Measurements from ENCODE around the gene C1orf21. TPM values are rescaled to one million over a fixed set of nuclear protein-coding genes. Genes with fewer than 3 reads are reported as not detected.

C1orf21 gene
- total RNA-seq, 1 donor from 2014 or later = 43.3 TPM

GRCh38 chr1:184437291-184437690, 50.5 kb downstream of the C1orf21 start:
- TF ChIP-seq CTCF (IDR thresholded peaks at IDR 0.05; ENCODE audit: partially characterized antibody, unreplicated experiment) = no peak
- no peak for DNase-seq
- Mint-ChIP-seq H3K4me3 (ENCODE audit: unreplicated experiment) (no peak overlapping the region), H3K27ac (ENCODE audit: unreplicated experiment) (no peak overlapping the region), H3K36me3 (ENCODE audit: unreplicated experiment) (no peaks in the 10 kb centered on the region), H3K27me3 (ENCODE audit: unreplicated experiment) (no peaks in the 10 kb centered on the region), H3K4me1 (ENCODE audit: low read depth, unreplicated experiment) (no peaks in the 10 kb centered on the region), H3K9me3 (ENCODE audit: unreplicated experiment) (no peaks in the 10 kb centered on the region)

- no peak for TF ChIP-seq CTCF (IDR thresholded peaks at IDR 0.05; ENCODE audit: partially characterized antibody, unreplicated experiment)
- Mint-ChIP-seq H3K36me3 (ENCODE audit: unreplicated experiment) (no peaks in the 10 kb centered on the region), H3K4me3 (ENCODE audit: unreplicated experiment) (no peak overlapping the region), H3K9me3 (ENCODE audit: unreplicated experiment) (no peaks in the 10 kb centered on the region), H3K4me1 (ENCODE audit: low read depth, unreplicated experiment) (no peaks in the 10 kb centered on the region), H3K27me3 (ENCODE audit: unreplicated experiment) (no peaks in the 10 kb centered on the region), H3K27ac (ENCODE audit: unreplicated experiment) (no peak overlapping the region)
- DNase-seq = no peak
Observed at GRCh38 chr1:184438363-184438762, 51.5 kb downstream of the C1orf21 start.

GRCh38 chr1:184442260-184442659, 55.4 kb downstream of the C1orf21 start:
- no peaks in the 10 kb centered on the region for H3K9me3 Mint-ChIP-seq (ENCODE audit: unreplicated experiment)

GRCh38 chr1:184443201-184443600, 56.4 kb downstream of the C1orf21 start:
- no peak for TF ChIP-seq CTCF (IDR thresholded peaks at IDR 0.05; ENCODE audit: partially characterized antibody, unreplicated experiment)
- H3K27me3 Mint-ChIP-seq (ENCODE audit: unreplicated experiment) = no peaks in the 10 kb centered on the region
- no peak overlapping the region for H3K27ac Mint-ChIP-seq (ENCODE audit: unreplicated experiment)
- no peak overlapping the region for H3K4me3 Mint-ChIP-seq (ENCODE audit: unreplicated experiment)
- no peaks in the 10 kb centered on the region for H3K9me3 Mint-ChIP-seq (ENCODE audit: unreplicated experiment)
- no peak for DNase-seq
- H3K36me3 Mint-ChIP-seq (ENCODE audit: unreplicated experiment) = no peaks in the 10 kb centered on the region
- H3K4me1 Mint-ChIP-seq (ENCODE audit: low read depth, unreplicated experiment) = no peaks in the 10 kb centered on the region

More at GRCh38 chr1:184442260-184442659, 55.4 kb downstream of the C1orf21 start:
- H3K36me3 Mint-ChIP-seq (ENCODE audit: unreplicated experiment) = no peaks in the 10 kb centered on the region
- no peak overlapping the region for H3K4me3 Mint-ChIP-seq (ENCODE audit: unreplicated experiment)
- H3K27me3 Mint-ChIP-seq (ENCODE audit: unreplicated experiment) = no peaks in the 10 kb centered on the region
- no peak for DNase-seq
- no peak overlapping the region for H3K27ac Mint-ChIP-seq (ENCODE audit: unreplicated experiment)
- no peaks in the 10 kb centered on the region for H3K4me1 Mint-ChIP-seq (ENCODE audit: low read depth, unreplicated experiment)
- no peak for TF ChIP-seq CTCF (IDR thresholded peaks at IDR 0.05; ENCODE audit: partially characterized antibody, unreplicated experiment)

GRCh38 chr1:184443624-184444023, 56.8 kb downstream of the C1orf21 start:
- no peaks in the 10 kb centered on the region for H3K4me1 Mint-ChIP-seq (ENCODE audit: low read depth, unreplicated experiment)
- no peak for DNase-seq
- TF ChIP-seq CTCF (IDR thresholded peaks at IDR 0.05; ENCODE audit: partially characterized antibody, unreplicated experiment) = no peak
- H3K36me3 Mint-ChIP-seq (ENCODE audit: unreplicated experiment) = no peaks in the 10 kb centered on the region
- H3K27me3 Mint-ChIP-seq (ENCODE audit: unreplicated experiment) = no peaks in the 10 kb centered on the region
- no peak overlapping the region for H3K4me3 Mint-ChIP-seq (ENCODE audit: unreplicated experiment)
- no peaks in the 10 kb centered on the region for H3K9me3 Mint-ChIP-seq (ENCODE audit: unreplicated experiment)
- no peak overlapping the region for H3K27ac Mint-ChIP-seq (ENCODE audit: unreplicated experiment)

All from glutamatergic neuron (in vitro differentiated cells).